Measurements from ENCODE around the gene PSPH.
"Not testable (repeated sequence)": the region's sequence is repeated elsewhere in the genome, so short reads cannot be mapped to it uniquely, and the experiment has no call there.

The PSPH gene

DNA sequence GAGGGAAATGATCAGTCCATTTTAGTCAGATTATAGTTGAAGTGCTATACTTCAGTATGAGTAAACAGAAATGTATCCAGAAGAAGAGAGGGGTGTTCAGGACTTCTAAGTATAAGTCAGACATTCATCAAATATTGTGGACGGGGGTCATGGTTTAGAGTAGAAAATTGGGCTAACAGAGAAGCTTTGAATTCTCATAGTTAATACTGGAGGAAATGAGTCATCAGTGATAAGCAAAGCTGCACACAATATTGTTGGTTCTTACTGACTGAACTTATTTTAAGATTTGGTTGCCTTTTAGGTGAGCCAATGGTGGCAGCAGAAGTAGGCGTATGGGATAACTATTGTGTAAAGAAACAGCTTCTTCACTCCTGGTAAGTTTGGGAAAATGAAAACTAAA is 11.1 kb upstream of the PSPH start:
- DNase-seq (ENCODE audit: low spot score): peak; percentile 51

DNA sequence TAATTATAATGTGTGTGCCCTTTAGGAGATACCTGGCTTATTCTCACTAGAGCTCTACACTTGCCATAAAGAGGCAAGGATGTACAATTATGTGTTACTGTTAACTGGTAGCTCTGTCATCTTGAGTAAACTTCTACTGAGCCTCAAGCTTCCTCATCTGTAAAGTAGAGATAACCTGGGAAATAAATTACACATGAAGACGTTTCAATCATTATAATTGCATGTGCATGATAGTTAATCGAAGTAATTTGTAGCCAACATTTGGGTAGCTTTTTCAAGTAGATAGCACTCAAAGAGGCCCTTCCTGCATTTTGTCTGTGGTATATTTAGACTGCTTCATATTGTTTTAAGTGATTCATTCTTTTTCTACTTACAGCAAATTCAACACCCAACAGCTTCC is 2.7 kb upstream of the PSPH start:
- DNase-seq (ENCODE audit: low spot score): no peak

DNA sequence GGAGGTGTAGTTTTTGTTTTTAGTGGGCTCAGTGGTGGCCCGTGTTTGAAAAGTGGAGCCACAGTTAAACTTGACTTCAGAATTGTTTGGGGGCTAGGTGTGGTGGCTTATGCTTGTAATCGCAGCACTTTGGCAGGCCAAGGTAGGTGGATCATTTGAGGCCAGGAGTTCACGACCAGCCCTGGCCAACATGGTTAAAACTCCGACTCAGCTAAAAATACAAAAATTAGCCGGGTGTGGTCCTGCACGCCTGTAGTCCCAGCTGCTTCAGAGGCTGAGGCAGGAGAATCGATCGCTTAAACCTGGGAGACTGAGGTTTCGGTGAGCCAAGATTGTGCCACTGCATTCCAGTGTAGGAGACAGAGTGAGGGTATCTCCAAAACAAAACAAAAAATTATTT is 2.1 kb upstream of the PSPH start:
- no peak for DNase-seq (ENCODE audit: low spot score)

DNA sequence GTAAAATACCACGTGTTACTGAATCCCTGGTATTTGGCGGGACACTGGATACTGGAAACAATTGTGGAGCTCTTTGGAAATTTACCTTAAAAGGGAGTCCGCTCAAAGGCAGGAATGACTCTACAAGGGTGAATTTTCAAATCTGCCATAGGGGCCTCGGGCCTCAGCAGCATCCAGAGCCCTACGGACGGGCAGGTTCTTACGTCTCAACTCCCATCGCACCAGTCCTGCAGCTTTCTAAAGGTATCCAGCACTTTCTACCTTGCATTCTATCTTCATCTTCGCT is 248 bp downstream of the PSPH start:
- no peak for DNase-seq (ENCODE audit: low spot score)

DNA sequence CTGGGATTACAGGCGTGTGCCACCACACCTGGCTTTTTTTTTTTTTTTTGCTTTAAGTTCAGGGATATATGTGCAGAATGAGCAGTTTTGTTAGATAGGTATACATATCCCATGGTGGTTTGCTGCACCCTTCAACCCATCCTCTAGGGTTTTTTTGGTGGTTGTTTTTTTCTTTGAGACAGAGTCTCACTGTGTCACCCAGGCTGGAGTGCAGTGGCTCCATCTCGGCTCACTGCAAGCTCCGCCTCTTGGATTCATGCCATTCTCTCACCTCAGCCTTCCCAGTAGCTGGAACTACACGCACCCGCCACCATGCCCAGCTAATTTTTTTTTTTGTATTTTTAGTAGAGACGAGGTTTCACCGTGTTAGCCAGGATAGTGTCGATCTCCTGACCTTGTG is 2.5 kb downstream of the PSPH start:
- DNase-seq (ENCODE audit: low spot score): not testable (repeated sequence)

DNA sequence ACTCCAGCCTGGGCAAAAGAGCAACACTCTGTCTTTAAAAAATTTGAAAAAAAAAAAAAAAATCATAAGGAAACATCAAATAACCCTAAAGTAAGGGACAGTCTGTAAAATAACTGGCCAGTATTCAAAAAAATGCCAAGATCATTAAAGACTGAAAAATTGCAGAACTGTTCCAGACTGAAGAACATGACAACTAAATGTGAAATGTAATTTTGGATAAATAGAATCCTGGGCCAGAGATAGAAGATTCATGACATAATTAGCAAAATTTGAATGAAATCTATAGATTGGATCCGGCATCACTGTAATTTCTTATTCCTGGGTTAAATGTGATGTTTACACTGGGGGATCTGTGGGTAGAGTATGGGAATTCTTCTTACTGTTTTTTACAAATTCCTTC is 3.0 kb downstream of the PSPH start:
- DNase-seq (ENCODE audit: low spot score): no peak

DNA sequence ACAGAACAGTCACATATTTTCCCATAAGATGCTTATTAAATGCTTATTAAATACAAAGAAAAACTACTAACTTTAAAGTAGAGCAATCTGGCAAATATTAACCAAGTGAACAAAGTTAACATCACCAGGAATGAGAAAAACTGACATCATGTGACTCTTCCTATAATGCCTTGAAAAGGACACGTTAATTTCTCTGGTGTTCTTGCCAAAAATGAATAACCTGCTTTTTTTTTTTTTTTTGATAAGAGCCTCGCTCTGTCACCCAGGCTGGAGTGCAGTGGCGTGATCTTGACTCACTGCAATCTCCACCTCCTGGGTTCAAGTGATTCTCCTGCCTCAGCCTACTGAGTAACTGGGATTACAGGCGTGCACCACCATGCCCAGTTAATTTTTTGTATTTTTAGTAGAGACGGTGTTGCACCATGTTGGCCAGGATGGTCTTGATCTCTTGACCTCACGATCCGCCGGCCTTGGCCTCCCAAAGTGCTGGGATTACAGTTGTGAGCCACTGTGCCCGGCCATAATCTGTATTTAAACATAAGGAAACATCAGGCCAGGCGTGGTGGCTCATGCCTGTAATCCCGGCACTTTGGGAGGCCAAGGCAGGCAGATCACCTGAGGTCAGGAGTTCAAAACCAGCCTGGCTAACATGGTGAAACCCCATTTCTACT is 3.7 kb downstream of the PSPH start:
- not testable (repeated sequence) for DNase-seq (ENCODE audit: low spot score)

DNA sequence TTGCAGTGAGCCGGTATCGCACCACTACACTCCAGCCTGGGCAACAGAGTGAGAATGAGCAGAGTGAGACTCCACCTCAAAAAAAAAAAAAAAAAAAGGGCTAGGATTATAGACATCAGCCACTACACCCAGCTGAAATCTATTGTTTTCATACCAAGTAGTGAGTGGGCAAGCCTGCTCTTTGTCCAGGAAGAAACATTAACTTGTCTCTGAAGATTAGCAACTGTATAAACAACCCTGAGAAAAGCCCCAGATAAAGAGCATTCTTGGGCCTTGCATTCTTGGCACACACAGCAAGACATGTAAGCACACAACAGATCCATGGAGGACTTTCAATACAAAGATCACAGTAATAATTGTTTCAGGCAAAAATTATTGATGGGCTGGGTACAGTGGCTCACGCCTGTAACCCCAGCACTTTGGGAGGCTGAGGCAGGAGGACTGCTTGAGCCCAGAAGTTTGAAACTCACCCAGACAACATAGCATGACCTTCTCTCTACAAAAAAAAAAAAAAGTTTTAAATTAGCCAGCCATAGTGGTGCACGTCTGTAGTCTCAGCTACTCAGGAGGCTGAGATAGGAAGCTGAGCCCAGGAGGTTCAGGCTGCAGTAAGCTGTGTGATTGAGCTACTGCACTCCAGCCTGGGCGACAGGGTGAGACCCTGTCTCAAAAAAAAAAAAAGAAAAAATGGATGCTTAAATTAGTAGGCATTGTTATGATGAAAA is 4.4 kb downstream of the PSPH start:
- DNase-seq (ENCODE audit: low spot score): no peak

DNA sequence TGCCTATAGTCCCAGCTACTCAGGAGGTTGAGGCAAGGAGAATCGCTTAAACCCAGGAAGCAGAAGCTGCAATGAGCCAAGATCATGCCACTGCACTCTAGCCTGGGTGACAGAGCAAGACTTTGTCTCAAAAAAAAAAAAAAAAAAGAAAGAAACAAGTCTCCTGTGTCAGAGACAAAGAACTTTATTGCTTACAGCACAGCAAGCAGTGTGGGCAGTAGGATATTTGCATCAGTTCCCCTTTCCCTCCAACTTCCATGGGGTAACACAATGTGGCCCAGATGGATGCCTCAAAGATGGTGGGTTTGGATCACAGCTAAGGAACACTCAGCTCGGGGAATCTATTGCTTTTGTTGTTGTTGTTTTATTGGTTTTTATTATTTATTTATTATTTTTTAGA is 5.5 kb downstream of the PSPH start:
- DNase-seq (ENCODE audit: low spot score): not testable (repeated sequence)

DNA sequence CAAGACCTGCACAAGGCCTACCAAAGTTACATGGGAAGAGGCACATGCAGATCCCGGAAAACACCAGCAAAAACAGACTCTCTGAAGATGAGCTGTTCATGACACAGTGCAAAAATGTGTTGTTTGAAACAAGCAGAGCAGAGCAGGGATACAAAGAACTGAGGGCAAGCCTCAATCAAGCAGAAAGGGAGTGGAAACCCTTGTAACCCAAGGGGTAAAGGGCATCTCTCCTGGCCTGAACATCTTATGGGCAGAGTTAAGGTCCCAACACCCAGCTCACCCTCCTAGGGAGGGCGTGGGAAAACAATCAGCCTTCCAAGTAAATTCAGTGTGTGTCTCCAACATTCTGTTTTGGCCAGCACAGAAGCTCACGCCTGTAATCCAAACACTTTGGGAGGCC is 10.5 kb downstream of the PSPH start:
- no peak for DNase-seq (ENCODE audit: low spot score)

DNA sequence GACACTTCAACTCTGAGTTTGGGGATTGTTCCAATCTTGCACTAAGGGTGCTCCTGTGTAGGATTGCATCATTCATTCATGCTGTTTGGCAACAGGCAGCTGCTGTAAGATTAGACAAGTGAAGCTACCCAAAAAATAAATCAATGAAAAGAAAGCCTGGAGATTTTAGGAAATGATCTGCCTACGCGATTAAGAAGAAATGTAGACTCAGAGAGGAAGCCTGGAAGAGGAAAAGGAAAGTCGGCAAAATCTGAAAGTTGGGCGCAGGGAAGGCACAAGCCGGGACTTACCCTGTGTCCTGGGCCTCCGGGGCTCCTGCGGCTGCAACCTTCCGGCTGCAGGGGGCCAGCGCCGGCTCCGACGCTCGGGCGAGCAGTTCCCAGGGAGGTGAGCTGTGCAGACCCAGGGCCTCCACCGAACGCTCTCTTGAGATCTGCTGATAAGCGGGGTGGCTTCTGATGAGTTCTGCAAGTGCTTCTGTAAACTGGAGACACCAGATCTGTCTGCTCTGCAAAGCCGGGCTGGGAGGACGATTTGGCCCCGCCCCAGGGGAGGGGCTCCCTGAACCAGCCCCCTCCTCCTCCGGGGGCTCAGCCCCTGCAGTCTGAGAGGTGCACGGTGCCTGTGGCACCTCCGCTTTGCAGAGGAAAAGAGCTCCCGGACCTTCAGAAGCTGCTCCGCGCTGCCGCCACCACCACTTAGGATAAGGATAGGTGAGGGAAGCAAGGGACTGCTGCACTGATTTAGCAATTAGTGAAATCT is 17.4 kb downstream of the PSPH start:
- DNase-seq (ENCODE audit: low spot score): peak; percentile 89

DNA sequence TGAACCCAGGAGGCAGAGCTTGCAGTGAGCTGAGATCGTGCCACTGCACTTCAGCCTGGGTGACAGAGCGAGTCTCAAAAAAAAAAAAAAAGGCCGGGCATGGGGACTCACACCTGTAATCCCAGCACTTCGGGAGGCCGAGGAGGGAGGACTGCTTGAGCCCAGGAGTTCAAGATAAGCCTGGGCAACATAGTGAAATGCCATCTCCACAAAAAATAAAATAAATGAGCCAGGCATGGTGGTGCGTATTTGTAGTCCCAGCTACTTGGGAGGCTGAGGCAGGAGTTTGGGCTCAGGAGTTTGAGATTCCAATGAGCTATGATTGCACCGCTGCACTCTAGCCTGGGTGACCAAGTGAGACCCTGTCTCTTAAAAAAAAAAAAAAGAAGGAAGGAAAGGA is 18.7 kb downstream of the PSPH start:
- not testable (repeated sequence) for DNase-seq (ENCODE audit: low spot score)

DNA sequence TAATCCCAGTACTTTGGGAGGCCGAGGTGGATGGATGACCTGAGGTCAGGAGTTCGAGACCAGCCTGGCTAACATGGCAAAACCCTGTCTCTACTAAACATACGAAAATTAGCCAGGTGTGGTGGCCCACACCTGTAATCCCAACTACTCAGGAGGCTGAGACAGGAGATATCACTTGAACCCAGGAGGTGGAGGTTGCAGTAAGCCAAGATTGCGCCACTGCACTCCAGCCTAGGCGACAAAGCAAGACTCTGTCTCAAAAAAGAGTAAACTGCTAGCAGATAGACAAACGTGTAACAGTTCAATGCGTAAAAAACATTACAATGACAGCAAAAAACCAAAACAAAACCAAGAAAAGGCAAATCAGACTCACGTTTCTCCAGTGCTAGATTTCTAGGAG is 19.7 kb downstream of the PSPH start:
- not testable (repeated sequence) for DNase-seq (ENCODE audit: low spot score)

DNA sequence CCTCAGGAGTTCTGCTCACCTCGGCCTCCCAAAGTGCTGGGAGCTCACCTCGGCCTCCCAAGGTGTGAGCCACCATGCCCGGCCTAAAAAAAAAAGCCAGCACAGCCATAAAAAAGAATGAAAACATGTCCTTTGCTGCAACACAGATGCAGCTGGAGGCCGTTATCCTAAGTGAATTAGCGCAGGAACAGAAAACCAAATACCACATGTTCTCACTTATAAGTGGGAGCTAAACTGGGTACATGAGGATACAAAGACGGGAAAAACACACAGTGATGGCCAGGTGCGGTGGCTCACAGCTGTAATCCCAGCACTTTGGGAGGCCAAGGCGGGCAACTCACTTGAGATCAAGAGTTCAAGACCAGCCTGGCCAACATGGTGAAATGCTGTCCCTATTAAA is 20.9 kb downstream of the PSPH start:
- DNase-seq (ENCODE audit: low spot score): no peak

DNA sequence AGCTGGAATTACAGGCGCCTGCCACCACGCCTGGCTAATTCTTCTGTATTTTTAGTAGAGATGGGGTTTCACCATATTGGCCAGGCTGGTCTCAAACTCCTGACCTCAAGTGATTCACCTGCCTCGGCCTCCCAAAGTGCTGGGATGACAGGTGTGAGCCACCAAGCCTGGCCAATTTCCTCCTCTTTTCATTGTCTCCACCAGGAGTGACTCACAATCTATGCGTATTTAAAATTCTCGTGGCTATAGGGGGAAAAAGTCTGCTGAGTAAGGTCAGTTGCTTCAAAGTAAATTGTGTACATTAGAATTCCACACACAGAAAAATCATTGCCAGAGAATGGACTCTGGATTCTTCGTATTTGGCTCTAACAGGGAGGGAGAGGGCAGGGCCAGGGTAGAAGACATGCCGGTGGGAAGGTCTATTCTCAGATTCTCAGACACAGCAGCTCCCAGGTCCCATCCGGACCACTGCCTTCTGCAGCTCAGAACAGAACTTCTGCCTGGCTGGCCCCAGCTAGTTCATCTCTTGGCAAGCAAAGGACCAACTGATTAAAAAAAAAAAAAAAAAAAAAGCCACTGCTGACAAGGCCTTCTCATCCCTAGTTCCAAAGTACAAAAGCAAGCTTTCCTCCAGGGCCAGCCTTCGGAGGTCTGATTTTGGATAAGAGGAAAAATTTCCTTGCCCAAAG is 22.2 kb downstream of the PSPH start:
- peak; percentile 37 for DNase-seq (ENCODE audit: low spot score)

DNA sequence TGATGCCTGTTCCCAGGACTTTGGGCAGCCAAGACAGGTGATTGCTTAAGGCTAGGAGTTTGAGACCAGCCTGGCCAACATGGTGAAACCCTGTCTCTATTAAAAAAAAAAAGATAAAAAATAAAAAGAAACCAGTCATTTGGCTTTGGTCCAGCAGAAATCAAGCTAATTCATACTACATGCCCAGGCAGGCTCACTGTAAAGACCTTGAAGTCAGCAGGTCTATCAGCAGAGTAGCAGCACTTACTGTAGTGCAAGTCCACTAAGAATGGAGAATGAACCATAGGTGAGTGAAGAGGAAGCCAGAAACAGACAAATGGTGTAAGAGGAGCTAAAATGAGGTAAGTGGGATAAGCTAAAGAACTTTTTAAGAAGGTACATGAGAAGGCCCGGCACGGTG is 24.7 kb downstream of the PSPH start:
- no peak for DNase-seq (ENCODE audit: low spot score)

DNA sequence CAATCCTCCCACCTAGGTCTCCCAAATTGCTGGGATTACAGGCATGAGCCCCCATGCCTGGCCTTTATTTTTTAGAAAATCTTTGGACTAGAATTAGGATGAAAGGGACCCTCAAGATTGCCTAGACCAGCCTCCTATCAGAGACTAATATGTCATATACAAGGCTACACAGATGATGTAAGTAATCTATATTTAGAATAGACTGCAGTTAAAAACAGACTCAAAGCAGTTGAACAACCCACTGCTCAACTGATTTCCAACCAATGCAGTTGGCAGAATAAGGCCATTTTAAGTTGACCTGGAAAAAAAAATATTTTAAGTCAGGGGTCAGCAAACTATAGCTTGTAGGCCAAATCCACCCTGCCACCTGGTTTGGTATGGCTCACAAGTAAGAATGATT is 27.7 kb downstream of the PSPH start:
- DNase-seq (ENCODE audit: low spot score): no peak

DNA sequence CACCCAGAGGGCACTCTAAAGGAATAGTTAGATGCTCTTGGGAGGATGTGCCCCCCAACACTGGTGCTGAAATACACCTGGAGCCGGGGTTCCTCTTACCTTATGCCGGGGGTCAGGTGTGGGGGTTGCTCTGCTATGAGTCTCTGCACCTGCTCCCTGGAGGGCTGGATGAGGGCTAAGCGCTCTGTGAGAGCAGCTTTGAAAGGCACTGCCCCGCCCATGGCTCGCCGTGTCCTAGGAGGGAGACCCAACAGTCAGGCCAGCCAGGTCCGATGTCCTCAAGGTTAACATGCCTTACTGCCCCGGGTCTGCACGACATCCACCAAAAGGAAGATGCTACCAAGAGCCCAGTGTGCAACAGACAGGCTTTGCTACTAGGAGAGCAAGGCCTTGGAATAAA is 31.7 kb downstream of the PSPH start:
- no peak for DNase-seq (ENCODE audit: low spot score)

DNA sequence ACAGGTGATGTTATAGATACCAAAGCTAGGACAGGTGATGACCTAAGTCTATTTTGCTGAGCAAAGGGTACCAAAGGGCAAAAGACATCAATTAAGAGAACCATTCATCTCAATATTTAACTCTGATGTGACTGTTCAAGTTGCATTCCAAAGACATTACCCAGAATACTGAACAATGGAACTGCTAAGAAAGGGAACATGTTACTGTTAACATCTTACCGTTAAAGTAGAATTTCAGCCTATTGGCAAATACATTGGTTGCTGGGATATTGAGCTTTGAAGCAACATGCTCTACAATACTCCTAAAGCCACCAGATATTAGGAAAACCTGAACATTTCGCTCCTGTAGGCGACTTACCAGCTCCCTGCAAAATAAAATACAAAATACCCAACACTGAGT is 34.2 kb downstream of the PSPH start:
- DNase-seq (ENCODE audit: low spot score): not testable (repeated sequence)

DNA sequence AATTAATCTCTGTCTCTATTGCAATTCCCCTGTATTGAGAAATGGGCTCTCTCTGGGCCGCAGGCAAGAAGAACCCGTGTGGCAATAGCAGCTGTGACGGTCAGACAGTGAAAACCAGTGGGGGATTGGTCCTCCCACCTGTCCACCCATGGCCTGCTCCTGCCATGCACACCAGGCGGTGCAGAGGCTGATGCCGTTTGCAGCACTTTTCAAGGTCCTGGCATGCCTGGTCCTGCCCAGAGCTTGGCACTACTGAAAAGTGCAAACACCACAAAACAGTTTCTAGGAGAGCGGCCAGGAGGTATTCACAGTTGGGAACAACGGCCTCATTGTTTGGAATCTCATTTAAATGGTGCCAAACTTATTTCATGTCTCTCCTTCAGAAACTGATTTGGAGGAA is 41.5 kb downstream of the PSPH start:
- peak; percentile 77 for DNase-seq (ENCODE audit: low spot score)

DNA sequence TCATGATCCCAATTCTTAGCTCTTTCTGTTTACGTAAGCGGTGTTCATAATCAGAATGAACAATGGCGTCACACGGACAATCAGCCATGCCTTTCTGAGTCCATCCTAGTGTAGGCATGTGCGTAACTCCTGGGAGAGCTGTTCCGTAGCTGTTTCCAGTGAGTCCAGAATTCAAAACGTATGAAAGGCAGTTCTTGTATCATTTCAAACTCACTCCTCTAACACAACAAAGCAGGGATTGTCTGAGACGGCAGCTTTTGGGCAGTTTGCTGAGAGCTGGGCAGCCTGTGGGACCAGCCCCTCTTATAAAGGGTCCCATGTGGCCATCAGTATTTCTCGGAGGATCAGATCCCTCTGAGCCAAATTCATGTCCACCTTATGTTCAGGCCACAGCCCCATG is 43.4 kb downstream of the PSPH start:
- no peak for DNase-seq (ENCODE audit: low spot score)

DNA sequence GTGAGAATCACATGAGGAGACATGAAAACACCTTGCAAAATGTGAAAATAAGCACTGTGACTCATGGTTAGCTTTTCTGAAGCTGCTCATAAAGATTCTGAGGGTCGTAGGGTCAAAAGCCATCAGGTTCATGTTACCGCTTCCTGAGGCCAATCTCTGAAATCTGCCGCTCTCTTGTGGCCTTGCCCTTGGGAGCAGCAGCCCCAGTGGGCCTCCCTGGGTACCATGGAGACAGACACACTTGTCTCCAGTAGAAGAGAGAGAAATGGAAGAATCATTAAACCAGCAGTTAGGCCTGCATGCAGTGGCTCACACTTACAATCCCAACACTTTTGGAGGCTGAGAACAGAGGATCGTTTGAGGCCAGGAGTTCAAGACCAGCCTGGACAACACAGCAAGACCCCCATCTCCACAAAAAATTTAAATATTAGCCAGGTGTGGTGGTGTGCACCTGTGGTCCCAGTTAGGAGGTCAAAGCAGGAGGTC is 44.0 kb downstream of the PSPH start:
- DNase-seq (ENCODE audit: low spot score): no peak

DNA sequence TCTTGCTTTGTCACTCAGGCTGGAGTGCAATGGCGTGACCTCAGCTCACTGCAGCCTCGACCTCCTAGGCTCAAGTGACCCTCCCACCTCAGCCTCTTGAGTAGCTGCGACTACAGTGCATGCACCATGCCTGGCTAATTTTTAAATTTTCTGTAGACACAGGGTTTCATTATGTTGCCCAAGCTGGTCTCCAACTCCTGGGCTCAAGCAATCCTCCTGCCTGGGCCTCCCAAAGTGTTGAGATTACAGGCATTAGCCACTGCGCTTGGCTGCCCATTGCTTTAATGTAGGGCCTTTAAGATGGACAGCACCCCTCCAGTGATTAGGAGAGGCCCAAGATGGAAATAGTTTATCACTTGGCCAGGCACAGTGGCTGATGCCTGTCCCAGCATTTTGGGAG is 47.5 kb downstream of the PSPH start:
- DNase-seq (ENCODE audit: low spot score): no peak

Data from SW480 (cell line).